Activated T-helper 17 cell treated with anti-CD3 and anti-CD28 coated beads, Interleukin-2, amount 50 U/mL, for 72 hours (primary cell): ENCODE measurements around the gene ZDHHC11. TPM values are rescaled to one million over a fixed set of nuclear protein-coding genes. Genes with fewer than 3 reads are reported as not detected.
"Not testable (repeated sequence)": the region's sequence is repeated elsewhere in the genome, so short reads cannot be mapped to it uniquely, and the experiment has no call there.

Experiments
- ATAC-seq: fragments of 150-1000 bp; cut with Tn5 transposase; replicated peaks from 2 replicates; pipeline ENCODE4 v1.10.0; 2021; ENCODE audit warnings: mild to moderate bottlenecking, moderate library complexity
- H3K27ac Mint-ChIP-seq: one replicate; pipeline ENCODE4 v1.8.0; 2022; ENCODE audit warnings: mixed read lengths
- H3K27me3 Mint-ChIP-seq: one replicate; pipeline ENCODE4 v1.8.0; 2022; ENCODE audit warnings: mixed read lengths
- H3K36me3 Mint-ChIP-seq: one replicate; pipeline ENCODE4 v1.8.0; 2022; ENCODE audit warnings: low read depth, mild to moderate bottlenecking, mixed read lengths
- H3K4me1 Mint-ChIP-seq: one replicate; pipeline ENCODE4 v1.8.0; 2022; ENCODE audit warnings: mixed read lengths
- H3K4me3 Mint-ChIP-seq: one replicate; pipeline ENCODE4 v1.8.0; 2022; ENCODE audit warnings: mild to moderate bottlenecking, mixed read lengths
- H3K9me3 Mint-ChIP-seq: one replicate; pipeline ENCODE4 v1.8.0; 2022; ENCODE audit warnings: mixed read lengths
- total RNA-seq, 2 donors: library from RNA; stranded (reverse); gene quantifications; one replicate each; pipeline ENCODE4 v1.2.3, GENCODE V29; 2022

ZDHHC11 gene
- total RNA-seq, 2 donors from 2014 or later, result 13.6 to 26.8 TPM

GRCh38 chr5:856531-857425 is 6.0 kb upstream of the ZDHHC11 start:
- ATAC-seq, result peak; percentile 31
- Mint-ChIP-seq H3K36me3 (no peaks in the 10 kb centered on the region), H3K4me1 (no peaks in the 10 kb centered on the region), H3K4me3 (no peak overlapping the region), H3K27me3 (peaks cover 6% of the 10 kb centered on the region), H3K27ac (no peak overlapping the region), H3K9me3 (no peaks in the 10 kb centered on the region)

- H3K36me3 Mint-ChIP-seq, result no peaks in the 10 kb centered on the region
- ATAC-seq, result peak; percentile 44
- peaks cover 6% of the 10 kb centered on the region for H3K27me3 Mint-ChIP-seq
- no peaks in the 10 kb centered on the region for H3K4me1 Mint-ChIP-seq
- H3K27ac Mint-ChIP-seq, result no peak overlapping the region
- no peaks in the 10 kb centered on the region for H3K9me3 Mint-ChIP-seq
- H3K4me3 Mint-ChIP-seq, result no peak overlapping the region
Observed at GRCh38 chr5:855771-856530, 5.2 kb upstream of the ZDHHC11 start.

- Mint-ChIP-seq H3K27ac (no peak overlapping the region), H3K36me3 (no peaks in the 10 kb centered on the region), H3K27me3 (peaks cover 6% of the 10 kb centered on the region), H3K9me3 (no peaks in the 10 kb centered on the region), H3K4me1 (no peaks in the 10 kb centered on the region), H3K4me3 (no peak overlapping the region)
- ATAC-seq, result no peak
Observed at GRCh38 chr5:854966-855743, 4.4 kb upstream of the ZDHHC11 start.

GRCh38 chr5:854217-854616 is 3.4 kb upstream of the ZDHHC11 start:
- Mint-ChIP-seq H3K27me3 (peaks cover 6% of the 10 kb centered on the region), H3K27ac (no peak overlapping the region), H3K9me3 (no peaks in the 10 kb centered on the region), H3K36me3 (no peaks in the 10 kb centered on the region), H3K4me3 (no peak overlapping the region), H3K4me1 (no peaks in the 10 kb centered on the region)
- no peak for ATAC-seq

- not testable (repeated sequence) for H3K9me3 Mint-ChIP-seq, H3K4me1 Mint-ChIP-seq, ATAC-seq, H3K27ac Mint-ChIP-seq, H3K36me3 Mint-ChIP-seq, H3K27me3 Mint-ChIP-seq, H3K4me3 Mint-ChIP-seq
Observed at GRCh38 chr5:853416-854090, 2.8 kb upstream of the ZDHHC11 start.

GRCh38 chr5:852431-853401 is 1.9 kb upstream of the ZDHHC11 start:
- no peaks in the 10 kb centered on the region for H3K4me1 Mint-ChIP-seq
- no peak overlapping the region for H3K4me3 Mint-ChIP-seq
- no peak overlapping the region for H3K27ac Mint-ChIP-seq
- no peak for ATAC-seq
- H3K36me3 Mint-ChIP-seq, result no peaks in the 10 kb centered on the region
- H3K9me3 Mint-ChIP-seq, result no peaks in the 10 kb centered on the region
- peaks cover 6% of the 10 kb centered on the region for H3K27me3 Mint-ChIP-seq

GRCh38 chr5:852018-852417 is 1.2 kb upstream of the ZDHHC11 start:
- H3K36me3 Mint-ChIP-seq, result no peaks in the 10 kb centered on the region
- H3K27me3 Mint-ChIP-seq, result peaks cover 6% of the 10 kb centered on the region
- H3K9me3 Mint-ChIP-seq, result no peaks in the 10 kb centered on the region
- ATAC-seq, result no peak
- H3K4me3 Mint-ChIP-seq, result no peak overlapping the region
- peaks cover under 1% of the 10 kb centered on the region for H3K4me1 Mint-ChIP-seq
- no peak overlapping the region for H3K27ac Mint-ChIP-seq

- Mint-ChIP-seq H3K27me3 (peaks cover 6% of the 10 kb centered on the region), H3K4me3 (no peak overlapping the region), H3K9me3 (no peaks in the 10 kb centered on the region)
Observed at GRCh38 chr5:851553-851952, 767 bp upstream of the ZDHHC11 start.

GRCh38 chr5:851076-851475 is 290 bp upstream of the ZDHHC11 start:
- H3K27ac Mint-ChIP-seq, result no peak overlapping the region
- ATAC-seq, result no peak

More at GRCh38 chr5:851553-851952, 767 bp upstream of the ZDHHC11 start:
- Mint-ChIP-seq H3K36me3 (no peaks in the 10 kb centered on the region), H3K4me1 (peaks cover 5% of the 10 kb centered on the region), H3K27ac (no peak overlapping the region)
- ATAC-seq, result no peak

GRCh38 chr5:849651-850301 is 1.0 kb downstream of the ZDHHC11 start:
- Mint-ChIP-seq H3K27me3 (peaks cover 6% of the 10 kb centered on the region), H3K4me3 (no peak overlapping the region), H3K27ac (no peak overlapping the region), H3K9me3 (no peaks in the 10 kb centered on the region), H3K36me3 (no peaks in the 10 kb centered on the region), H3K4me1 (peaks cover 8% of the 10 kb centered on the region)
- no peak for ATAC-seq

More at GRCh38 chr5:851076-851475, 290 bp upstream of the ZDHHC11 start:
- peaks cover 6% of the 10 kb centered on the region for H3K27me3 Mint-ChIP-seq
- no peak overlapping the region for H3K4me3 Mint-ChIP-seq
- no peaks in the 10 kb centered on the region for H3K36me3 Mint-ChIP-seq
- no peaks in the 10 kb centered on the region for H3K9me3 Mint-ChIP-seq
- peaks cover 8% of the 10 kb centered on the region for H3K4me1 Mint-ChIP-seq

- H3K4me1 Mint-ChIP-seq, result peaks cover 8% of the 10 kb centered on the region
- no peaks in the 10 kb centered on the region for H3K36me3 Mint-ChIP-seq
- ATAC-seq, result no peak
- peaks cover 6% of the 10 kb centered on the region for H3K27me3 Mint-ChIP-seq
- H3K4me3 Mint-ChIP-seq, result no peak overlapping the region
- H3K27ac Mint-ChIP-seq, result no peak overlapping the region
- H3K9me3 Mint-ChIP-seq, result no peaks in the 10 kb centered on the region
Observed at GRCh38 chr5:848671-849111, 2.1 kb downstream of the ZDHHC11 start.

GRCh38 chr5:847736-848135 is 3.0 kb downstream of the ZDHHC11 start:
- H3K4me1 Mint-ChIP-seq, H3K27me3 Mint-ChIP-seq, H3K36me3 Mint-ChIP-seq, H3K27ac Mint-ChIP-seq, H3K9me3 Mint-ChIP-seq, H3K4me3 Mint-ChIP-seq, ATAC-seq: not testable (repeated sequence)

- H3K4me3 Mint-ChIP-seq, H3K27me3 Mint-ChIP-seq, H3K9me3 Mint-ChIP-seq, H3K4me1 Mint-ChIP-seq, H3K36me3 Mint-ChIP-seq, ATAC-seq: not testable (repeated sequence)
- peak overlapping the region; percentile 32 for H3K27ac Mint-ChIP-seq
Observed at GRCh38 chr5:847212-847611, 3.6 kb downstream of the ZDHHC11 start.
